ENCODE data around the gene DNPH1.

Gene DNPH1

DNA sequence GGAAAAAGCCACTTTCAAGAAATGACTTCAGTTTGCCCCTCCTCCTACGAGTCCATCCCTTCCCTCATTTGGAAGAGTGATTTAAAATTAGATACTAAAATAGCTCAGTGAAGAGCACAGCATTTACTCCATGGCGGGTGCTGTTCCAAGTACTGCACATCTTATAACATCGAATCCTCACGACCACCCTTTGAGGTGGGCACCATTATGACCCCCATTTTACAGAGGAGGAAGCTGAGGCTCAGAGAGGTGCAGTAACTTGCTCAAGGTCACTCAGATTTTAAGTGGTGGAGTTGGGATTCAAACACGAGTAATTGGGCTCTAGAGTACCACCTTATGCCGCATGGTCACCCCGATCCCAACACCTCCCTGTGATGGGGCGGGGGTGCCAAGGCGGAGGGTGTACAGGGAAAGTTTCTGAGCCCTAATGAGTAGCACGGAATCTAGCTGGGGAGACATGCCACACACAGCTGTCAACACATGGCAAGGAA, 39.5 kb upstream of the DNPH1 start:
- no peaks in the 10 kb centered on the region for H3K4me1 ChIP-seq (ENCODE audit: control insufficient read depth, insufficient read depth, low read length)
- H3K27ac ChIP-seq (ENCODE audit: extremely low read depth, low read depth, low read length), result no peak overlapping the region
- H3K9me3 ChIP-seq (ENCODE audit: control insufficient read depth, insufficient read depth, low read depth, low read length), result no peaks in the 10 kb centered on the region
- no peaks in the 10 kb centered on the region for H3K36me3 ChIP-seq (ENCODE audit: control insufficient read depth in 2 of 2, insufficient read depth in 1 of 2, low read length in 2 of 2)
- POLR2A ChIA-PET, result interaction anchor here (0.5 to 1.0 kb wide), 2 partner anchors 28 to 199 kb away, joined by 3 to 4 read pairs; no protein-coding TSS in a partner anchor
- H3K4me3 ChIP-seq (ENCODE audit: low read depth, low read length), result no peak overlapping the region
- TF ChIP-seq YY2 (tag by site-specific recombination; IDR thresholded peaks at IDR 0.05) (no peak), PRDM10 (tag by site-specific recombination; IDR thresholded peaks at IDR 0.05) (no peak), MZF1 (tag by site-specific recombination; IDR thresholded peaks at IDR 0.05; ENCODE audit: borderline replicate concordance) (no peak), ZNF48 (tag by site-specific recombination; IDR thresholded peaks at IDR 0.05) (no peak), ZNF658 (tag by site-specific recombination; IDR thresholded peaks at IDR 0.05) (no peak), ZNF768 (tag by site-specific recombination; IDR thresholded peaks at IDR 0.05) (0 out of 2 replicates have a peak, but pooled peaks have one; percentile 38)
- TF ChIP-seq, protein P1, sequence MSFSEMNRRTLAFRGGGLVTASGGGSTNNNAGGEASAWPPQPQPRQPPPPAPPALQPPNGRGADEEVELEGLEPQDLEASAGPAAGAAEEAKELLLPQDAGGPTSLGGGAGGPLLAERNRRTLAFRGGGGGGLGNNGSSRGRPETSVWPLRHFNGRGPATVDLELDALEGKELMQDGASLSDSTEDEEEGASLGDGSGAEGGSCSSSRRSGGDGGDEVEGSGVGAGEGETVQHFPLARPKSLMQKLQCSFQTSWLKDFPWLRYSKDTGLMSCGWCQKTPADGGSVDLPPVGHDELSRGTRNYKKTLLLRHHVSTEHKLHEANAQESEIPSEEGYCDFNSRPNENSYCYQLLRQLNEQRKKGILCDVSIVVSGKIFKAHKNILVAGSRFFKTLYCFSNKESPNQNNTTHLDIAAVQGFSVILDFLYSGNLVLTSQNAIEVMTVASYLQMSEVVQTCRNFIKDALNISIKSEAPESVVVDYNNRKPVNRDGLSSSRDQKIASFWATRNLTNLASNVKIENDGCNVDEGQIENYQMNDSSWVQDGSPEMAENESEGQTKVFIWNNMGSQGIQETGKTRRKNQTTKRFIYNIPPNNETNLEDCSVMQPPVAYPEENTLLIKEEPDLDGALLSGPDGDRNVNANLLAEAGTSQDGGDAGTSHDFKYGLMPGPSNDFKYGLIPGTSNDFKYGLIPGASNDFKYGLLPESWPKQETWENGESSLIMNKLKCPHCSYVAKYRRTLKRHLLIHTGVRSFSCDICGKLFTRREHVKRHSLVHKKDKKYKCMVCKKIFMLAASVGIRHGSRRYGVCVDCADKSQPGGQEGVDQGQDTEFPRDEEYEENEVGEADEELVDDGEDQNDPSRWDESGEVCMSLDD (tag by site-specific recombination; IDR thresholded peaks at IDR 0.05), result no peak
- TF ChIP-seq, protein P2, sequence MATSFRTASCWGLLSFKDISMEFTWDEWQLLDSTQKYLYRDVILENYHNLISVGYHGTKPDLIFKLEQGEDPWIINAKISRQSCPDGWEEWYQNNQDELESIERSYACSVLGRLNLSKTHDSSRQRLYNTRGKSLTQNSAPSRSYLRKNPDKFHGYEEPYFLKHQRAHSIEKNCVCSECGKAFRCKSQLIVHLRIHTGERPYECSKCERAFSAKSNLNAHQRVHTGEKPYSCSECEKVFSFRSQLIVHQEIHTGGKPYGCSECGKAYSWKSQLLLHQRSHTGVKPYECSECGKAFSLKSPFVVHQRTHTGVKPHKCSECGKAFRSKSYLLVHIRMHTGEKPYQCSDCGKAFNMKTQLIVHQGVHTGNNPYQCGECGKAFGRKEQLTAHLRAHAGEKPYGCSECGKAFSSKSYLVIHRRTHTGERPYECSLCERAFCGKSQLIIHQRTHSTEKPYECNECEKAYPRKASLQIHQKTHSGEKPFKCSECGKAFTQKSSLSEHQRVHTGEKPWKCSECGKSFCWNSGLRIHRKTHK (tag by site-specific recombination; IDR thresholded peaks at IDR 0.05), result no peak
- TF ChIP-seq, protein P3, sequence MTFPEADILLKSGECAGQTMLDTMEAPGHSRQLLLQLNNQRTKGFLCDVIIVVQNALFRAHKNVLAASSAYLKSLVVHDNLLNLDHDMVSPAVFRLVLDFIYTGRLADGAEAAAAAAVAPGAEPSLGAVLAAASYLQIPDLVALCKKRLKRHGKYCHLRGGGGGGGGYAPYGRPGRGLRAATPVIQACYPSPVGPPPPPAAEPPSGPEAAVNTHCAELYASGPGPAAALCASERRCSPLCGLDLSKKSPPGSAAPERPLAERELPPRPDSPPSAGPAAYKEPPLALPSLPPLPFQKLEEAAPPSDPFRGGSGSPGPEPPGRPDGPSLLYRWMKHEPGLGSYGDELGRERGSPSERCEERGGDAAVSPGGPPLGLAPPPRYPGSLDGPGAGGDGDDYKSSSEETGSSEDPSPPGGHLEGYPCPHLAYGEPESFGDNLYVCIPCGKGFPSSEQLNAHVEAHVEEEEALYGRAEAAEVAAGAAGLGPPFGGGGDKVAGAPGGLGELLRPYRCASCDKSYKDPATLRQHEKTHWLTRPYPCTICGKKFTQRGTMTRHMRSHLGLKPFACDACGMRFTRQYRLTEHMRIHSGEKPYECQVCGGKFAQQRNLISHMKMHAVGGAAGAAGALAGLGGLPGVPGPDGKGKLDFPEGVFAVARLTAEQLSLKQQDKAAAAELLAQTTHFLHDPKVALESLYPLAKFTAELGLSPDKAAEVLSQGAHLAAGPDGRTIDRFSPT (tag by site-specific recombination; IDR thresholded peaks at IDR 0.05), result 0 out of 2 replicates have a peak, but pooled peaks have one; percentile 3
- CTCF ChIA-PET, result interaction anchor here (0.6 to 3.2 kb wide), 7 partner anchors 18 to 279 kb away, joined by 3 to 28 read pairs (median 5); partner anchors contain the start of gene DNPH1

- Histone ChIP-seq H3K4me1 (ENCODE audit: control insufficient read depth, insufficient read depth, low read length) (no peaks in the 10 kb centered on the region), H3K9me3 (ENCODE audit: control insufficient read depth, insufficient read depth, low read depth, low read length) (no peaks in the 10 kb centered on the region), H3K36me3 (ENCODE audit: control insufficient read depth in 2 of 2, insufficient read depth in 1 of 2, low read length in 2 of 2) (no peaks in the 10 kb centered on the region), H3K4me3 (ENCODE audit: low read depth, low read length) (no peak overlapping the region), H3K27ac (ENCODE audit: extremely low read depth, low read depth, low read length) (no peak overlapping the region)
- TF ChIP-seq ZNF585B (tag by site-specific recombination; IDR thresholded peaks at IDR 0.05), result no peak
- TF ChIP-seq SCRT1 (tag by site-specific recombination; IDR thresholded peaks at IDR 0.05; ENCODE audit: borderline replicate concordance), result no peak
- ChIA-PET POLR2A (interaction anchor here (0.5 kb wide), 1 partner anchor 199 kb away, joined by 4 read pairs; no protein-coding TSS in a partner anchor), CTCF (interaction anchor here (0.6 to 3.2 kb wide), 6 partner anchors 19 to 279 kb away, joined by 3 to 28 read pairs (median 5); partner anchors contain the start of gene DNPH1)
These were observed 39.0 kb upstream of the DNPH1 start for GRCh38 chr6:43268355-43268700.

Measured in HEK293 (cell line).